ENCODE measurements around the gene PDLIM3.

The PDLIM3 gene

DNA sequence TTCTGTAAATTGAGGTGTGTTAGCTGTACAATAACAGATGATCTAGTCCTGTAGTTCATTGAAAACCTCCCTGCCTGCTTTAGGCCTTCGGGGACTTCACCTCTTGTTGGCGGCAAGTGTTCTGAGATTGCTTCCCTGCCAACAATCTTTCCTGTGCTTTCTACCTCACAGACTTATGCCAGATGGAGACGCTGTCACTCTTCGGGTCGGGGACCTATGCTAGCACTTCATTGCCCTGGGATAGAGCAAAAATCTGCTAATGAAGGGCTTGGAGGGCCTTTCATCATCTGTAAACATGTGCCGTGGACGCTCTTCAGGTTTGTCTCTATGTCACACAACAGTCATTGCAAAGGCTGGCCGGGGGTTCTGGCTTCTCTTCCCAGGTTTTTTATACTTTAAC lies 4.7 kb upstream of the PDLIM3 start:
- Histone ChIP-seq H3K4me2 (ENCODE audit: insufficient read depth, low read length, poor library complexity, severe bottlenecking) (no peak overlapping the region), H2BK12ac (ENCODE audit: low read length) (no peak overlapping the region), H2BK120ac (ENCODE audit: low read depth, low read length) (no peak overlapping the region), H4K91ac (ENCODE audit: low read depth, low read length, poor library complexity) (no peak overlapping the region), H3K79me1 (ENCODE audit: low read depth, low read length) (no peaks in the 10 kb centered on the region), H2BK5ac (ENCODE audit: low read length) (no peak overlapping the region), H3K36me3 (replicated peaks in 1 of 2; ENCODE audit: control insufficient read depth in 2 of 2, insufficient read depth in 2 of 2, low read length in 2 of 2) (no peaks in the 10 kb centered on the region), H3K23ac (ENCODE audit: low read depth, low read length, poor library complexity) (no peak overlapping the region), H3K4me3 (ENCODE audit: low read length in 2 of 2) (no peak overlapping the region), H3K9me3 (replicated peaks in 1 of 2; ENCODE audit: control insufficient read depth in 2 of 2, insufficient read depth in 1 of 2, low read depth in 1 of 2, low read length in 2 of 2) (no peaks in the 10 kb centered on the region), H3K27me3 (ENCODE audit: control insufficient read depth in 3 of 3, insufficient read depth in 3 of 3, low read depth in 1 of 3, low read length in 3 of 3) (peaks cover 0 to 54% (median 6%) of the 10 kb centered on the region in 3 experiments), H4K8ac (ENCODE audit: low read depth, low read length) (no peak overlapping the region), H2AK5ac (ENCODE audit: low read depth, low read length) (no peak overlapping the region), H2BK15ac (ENCODE audit: low read length) (no peak overlapping the region), H3K18ac (ENCODE audit: low read length) (no peak overlapping the region), H3K4me1 (ENCODE audit: control insufficient read depth in 2 of 2, insufficient read depth in 1 of 2, low read depth in 1 of 2, low read length in 2 of 2) (peaks cover 5 to 9% of the 10 kb centered on the region in 2 donors), H3K9ac (ENCODE audit: low read depth, low read length, poor library complexity) (no peak overlapping the region), H3K4ac (ENCODE audit: low read length) (no peak overlapping the region), H2AFZ (ENCODE audit: low read length) (no peak overlapping the region), H3K27ac (replicated peaks; ENCODE audit: low read length) (no peak overlapping the region), H3K14ac (ENCODE audit: low read length) (no peak overlapping the region)
- no peak for DNase-seq (ENCODE audit: low spot score)
- WGBS, 2 donors (ENCODE audit: extremely low coverage in 2 of 2, insufficient read length in 2 of 2, insufficient replicate concordance in 1 of 2): no CpG with 5 or more reads among the region's 8 CpGs

DNA sequence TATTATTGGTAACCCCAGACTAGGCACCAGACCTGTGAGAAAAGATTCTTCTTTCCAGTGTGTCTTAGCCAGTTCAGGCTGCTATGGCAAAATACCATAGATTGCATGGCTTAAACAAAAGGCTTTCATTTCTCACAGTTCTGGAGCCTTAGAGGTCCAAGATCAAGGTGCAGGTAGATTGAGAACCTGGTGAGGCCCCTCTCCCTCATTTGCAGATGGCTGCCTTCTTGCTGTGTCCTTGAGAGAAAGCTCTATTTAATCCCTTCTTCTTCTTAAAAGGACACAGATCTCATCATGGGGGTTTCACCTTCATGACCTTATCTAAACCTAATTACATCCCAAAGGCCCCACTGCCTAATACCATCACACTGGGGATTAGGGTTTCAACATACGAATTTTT lies 3.5 kb upstream of the PDLIM3 start:
- WGBS, 2 donors (ENCODE audit: extremely low coverage in 2 of 2, insufficient read length in 2 of 2, insufficient replicate concordance in 1 of 2): no CpG with 5 or more reads among the region's 1 CpG

DNA sequence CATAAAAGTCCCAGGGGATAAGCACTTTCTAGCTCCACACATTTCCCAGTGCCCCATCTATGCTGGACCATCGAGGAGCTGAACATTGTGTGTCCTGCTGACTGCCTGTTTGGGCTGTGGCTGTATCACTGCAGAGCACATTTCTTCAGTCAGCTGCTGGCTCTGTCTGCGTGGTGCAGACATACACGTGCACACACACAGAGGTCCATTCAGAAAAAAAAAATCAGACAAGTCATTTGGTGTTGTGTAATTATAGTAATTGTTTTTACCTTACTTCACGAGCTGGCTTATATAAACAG lies 1.1 kb upstream of the PDLIM3 start:
- no peak for DNase-seq (ENCODE audit: low spot score)
- H3K18ac ChIP-seq (ENCODE audit: low read length): no peak overlapping the region

More for the DNA sequence above, 3.5 kb upstream of the PDLIM3 start:
- Histone ChIP-seq H3K23ac (ENCODE audit: low read depth, low read length, poor library complexity) (no peak overlapping the region), H3K9me3 (replicated peaks in 1 of 2; ENCODE audit: control insufficient read depth in 2 of 2, insufficient read depth in 1 of 2, low read depth in 1 of 2, low read length in 2 of 2) (no peaks in the 10 kb centered on the region), H4K8ac (ENCODE audit: low read depth, low read length) (no peak overlapping the region), H3K79me1 (ENCODE audit: low read depth, low read length) (no peaks in the 10 kb centered on the region), H3K4me2 (ENCODE audit: insufficient read depth, low read length, poor library complexity, severe bottlenecking) (no peak overlapping the region), H3K27me3 (ENCODE audit: control insufficient read depth in 3 of 3, insufficient read depth in 3 of 3, low read depth in 1 of 3, low read length in 3 of 3) (peaks cover 0 to 64% (median 8%) of the 10 kb centered on the region in 3 experiments), H3K4me1 (ENCODE audit: control insufficient read depth in 2 of 2, insufficient read depth in 1 of 2, low read depth in 1 of 2, low read length in 2 of 2) (peaks cover 5 to 11% of the 10 kb centered on the region in 2 donors), H2BK12ac (ENCODE audit: low read length) (no peak overlapping the region), H3K4ac (ENCODE audit: low read length) (no peak overlapping the region), H2BK120ac (ENCODE audit: low read depth, low read length) (no peak overlapping the region), H3K36me3 (replicated peaks in 1 of 2; ENCODE audit: control insufficient read depth in 2 of 2, insufficient read depth in 2 of 2, low read length in 2 of 2) (no peaks in the 10 kb centered on the region), H2AK5ac (ENCODE audit: low read depth, low read length) (no peak overlapping the region), H3K18ac (ENCODE audit: low read length) (no peak overlapping the region), H3K27ac (replicated peaks; ENCODE audit: low read length) (no peak overlapping the region), H3K14ac (ENCODE audit: low read length) (no peak overlapping the region), H3K4me3 (ENCODE audit: low read length in 2 of 2) (no peak overlapping the region), H2BK5ac (ENCODE audit: low read length) (no peak overlapping the region), H2BK15ac (ENCODE audit: low read length) (no peak overlapping the region), H3K9ac (ENCODE audit: low read depth, low read length, poor library complexity) (no peak overlapping the region), H2AFZ (ENCODE audit: low read length) (no peak overlapping the region), H4K91ac (ENCODE audit: low read depth, low read length, poor library complexity) (no peak overlapping the region)
- DNase-seq (ENCODE audit: low spot score): no peak

DNA sequence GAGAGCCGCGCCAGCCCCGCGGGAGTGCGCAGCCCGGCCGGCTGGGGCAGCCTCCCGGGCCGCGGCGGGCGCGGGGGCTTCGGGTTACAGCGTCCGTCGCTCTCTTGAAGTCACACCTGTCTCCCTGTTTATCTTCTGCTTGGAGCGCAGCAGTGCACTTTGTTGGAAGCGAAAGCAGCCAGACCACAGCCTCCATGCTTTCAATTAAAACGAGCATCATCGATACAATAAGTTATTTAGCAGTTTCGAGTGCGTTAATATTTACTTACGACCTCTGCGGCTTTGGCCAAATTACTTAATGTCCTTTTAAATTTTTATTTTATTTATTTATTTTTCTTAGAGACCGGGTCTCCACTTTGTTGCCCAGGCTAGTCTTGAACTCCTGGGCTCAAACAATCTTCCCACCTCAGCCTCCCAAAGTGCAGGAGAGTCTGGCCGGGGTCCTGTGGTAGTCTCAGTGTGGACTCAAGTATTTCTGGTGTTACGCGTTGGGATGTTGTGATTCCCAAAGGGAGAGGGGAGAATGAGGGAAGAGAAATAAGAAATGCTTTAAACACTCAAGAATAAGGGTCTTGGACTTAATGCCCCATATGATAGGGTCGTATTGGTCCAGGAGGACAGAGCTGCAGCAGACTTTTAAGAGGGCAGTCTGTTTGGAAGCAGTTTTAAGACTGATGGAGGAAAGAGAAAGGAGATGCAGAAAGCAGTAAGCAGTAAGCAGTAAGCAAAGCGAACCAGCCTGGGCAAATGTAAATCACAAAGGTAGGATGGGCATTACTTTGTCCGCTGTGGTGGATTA lies 504 bp upstream of the PDLIM3 start:
- Histone ChIP-seq H3K27ac (replicated peaks; ENCODE audit: low read length) (no peak overlapping the region), H3K23ac (ENCODE audit: low read depth, low read length, poor library complexity) (no peak overlapping the region), H3K18ac (ENCODE audit: low read length) (no peak overlapping the region), H3K4me1 (ENCODE audit: control insufficient read depth in 2 of 2, insufficient read depth in 1 of 2, low read depth in 1 of 2, low read length in 2 of 2) (peaks cover 3 to 4% of the 10 kb centered on the region in 2 donors), H3K4ac (ENCODE audit: low read length) (no peak overlapping the region), H3K14ac (ENCODE audit: low read length) (no peak overlapping the region), H2BK12ac (ENCODE audit: low read length) (no peak overlapping the region), H2BK120ac (ENCODE audit: low read depth, low read length) (no peak overlapping the region), H2AFZ (ENCODE audit: low read length) (peak overlapping the region; percentile 91), H3K27me3 (ENCODE audit: control insufficient read depth in 3 of 3, insufficient read depth in 3 of 3, low read depth in 1 of 3, low read length in 3 of 3) (peaks cover 0 to 92% (median 8%) of the 10 kb centered on the region in 3 experiments), H3K9ac (ENCODE audit: low read depth, low read length, poor library complexity) (no peak overlapping the region), H4K8ac (ENCODE audit: low read depth, low read length) (no peak overlapping the region), H2AK5ac (ENCODE audit: low read depth, low read length) (no peak overlapping the region), H2BK15ac (ENCODE audit: low read length) (no peak overlapping the region), H2BK5ac (ENCODE audit: low read length) (no peak overlapping the region), H3K4me3 (ENCODE audit: low read length in 2 of 2) (peak overlapping the region; percentile 26 to 67), H3K9me3 (replicated peaks in 1 of 2; ENCODE audit: control insufficient read depth in 2 of 2, insufficient read depth in 1 of 2, low read depth in 1 of 2, low read length in 2 of 2) (no peaks in the 10 kb centered on the region), H3K79me1 (ENCODE audit: low read depth, low read length) (no peaks in the 10 kb centered on the region), H4K91ac (ENCODE audit: low read depth, low read length, poor library complexity) (no peak overlapping the region), H3K4me2 (ENCODE audit: insufficient read depth, low read length, poor library complexity, severe bottlenecking) (peak overlapping the region; percentile 58), H3K36me3 (replicated peaks in 1 of 2; ENCODE audit: control insufficient read depth in 2 of 2, insufficient read depth in 2 of 2, low read length in 2 of 2) (no peaks in the 10 kb centered on the region)
- no peak for DNase-seq (ENCODE audit: low spot score)
- no CpG with 5 or more reads among the region's 32 CpGs for WGBS, 2 donors (ENCODE audit: extremely low coverage in 2 of 2, insufficient read length in 2 of 2, insufficient replicate concordance in 1 of 2)

More for the DNA sequence above, 1.1 kb upstream of the PDLIM3 start:
- Histone ChIP-seq H4K8ac (ENCODE audit: low read depth, low read length) (no peak overlapping the region), H4K91ac (ENCODE audit: low read depth, low read length, poor library complexity) (no peak overlapping the region), H2BK5ac (ENCODE audit: low read length) (no peak overlapping the region), H2AK5ac (ENCODE audit: low read depth, low read length) (no peak overlapping the region), H3K9me3 (replicated peaks in 1 of 2; ENCODE audit: control insufficient read depth in 2 of 2, insufficient read depth in 1 of 2, low read depth in 1 of 2, low read length in 2 of 2) (no peaks in the 10 kb centered on the region), H3K36me3 (replicated peaks in 1 of 2; ENCODE audit: control insufficient read depth in 2 of 2, insufficient read depth in 2 of 2, low read length in 2 of 2) (no peaks in the 10 kb centered on the region), H3K14ac (ENCODE audit: low read length) (no peak overlapping the region), H3K4me2 (ENCODE audit: insufficient read depth, low read length, poor library complexity, severe bottlenecking) (no peak overlapping the region), H3K23ac (ENCODE audit: low read depth, low read length, poor library complexity) (no peak overlapping the region), H3K9ac (ENCODE audit: low read depth, low read length, poor library complexity) (no peak overlapping the region), H3K27ac (replicated peaks; ENCODE audit: low read length) (no peak overlapping the region), H3K79me1 (ENCODE audit: low read depth, low read length) (no peaks in the 10 kb centered on the region), H3K4me1 (ENCODE audit: control insufficient read depth in 2 of 2, insufficient read depth in 1 of 2, low read depth in 1 of 2, low read length in 2 of 2) (peaks cover 4 to 7% of the 10 kb centered on the region in 2 donors), H3K4ac (ENCODE audit: low read length) (no peak overlapping the region), H2BK120ac (ENCODE audit: low read depth, low read length) (no peak overlapping the region), H2AFZ (ENCODE audit: low read length) (no peak overlapping the region), H2BK12ac (ENCODE audit: low read length) (no peak overlapping the region), H3K27me3 (ENCODE audit: control insufficient read depth in 3 of 3, insufficient read depth in 3 of 3, low read depth in 1 of 3, low read length in 3 of 3) (peaks cover 0 to 86% (median 8%) of the 10 kb centered on the region in 3 experiments), H2BK15ac (ENCODE audit: low read length) (no peak overlapping the region), H3K4me3 (ENCODE audit: low read length in 2 of 2) (no peak overlapping the region)
- WGBS, 2 donors (ENCODE audit: extremely low coverage in 2 of 2, insufficient read length in 2 of 2, insufficient replicate concordance in 1 of 2): no CpG with 5 or more reads among the region's 4 CpGs
